Gastroesophageal sphincter (tissue), 3 donors: ENCODE results near the gene AKIP1.

Source experiments
- CTCF ChIP-seq, 4 experiments: fragments of 200-600 bp in 2 of 4; fragments of 450-650 bp in 2 of 4; sonication (generic) in 1 of 4; IDR thresholded peaks; one replicate each; pipeline ENCODE4 v1.5.1; 2017 to 2019; ENCODE audit warnings: antibody characterized with exemption in 4 of 4, mild to moderate bottlenecking in 2 of 4, moderate library complexity in 2 of 4
- POLR2A ChIP-seq, 2 donors: fragments of 450-650 bp; IDR thresholded peaks; one replicate each; pipeline ENCODE4 v1.6.1; 2017; ENCODE audit warnings: antibody characterized with exemption in 2 of 2, mild to moderate bottlenecking in 2 of 2, moderate library complexity in 1 of 2
- POLR2AphosphoS5 ChIP-seq: sonication (generic); formaldehyde crosslinking; IDR thresholded peaks from one replicate; pipeline ENCODE4 v1.6.1; 2017; ENCODE audit warnings: antibody characterized with exemption

- TF ChIP-seq CTCF (IDR thresholded peaks at IDR 0.05) (no peak), POLR2AphosphoS5 (no peak), POLR2A (IDR thresholded peaks at IDR 0.05) (no peak)
Observed at GRCh38 chr11:8932564-8933180, 21.7 kb downstream of the AKIP1 start, which contains the start of gene C11orf16.
